COR-L47 (cell line): ENCODE data around the gene SAP25.

Experiments
- DNase-seq: peaks from one replicate; lab custom pipeline; 2025; lab: John Stamatoyannopoulos, UW

The SAP25 gene

DNA sequence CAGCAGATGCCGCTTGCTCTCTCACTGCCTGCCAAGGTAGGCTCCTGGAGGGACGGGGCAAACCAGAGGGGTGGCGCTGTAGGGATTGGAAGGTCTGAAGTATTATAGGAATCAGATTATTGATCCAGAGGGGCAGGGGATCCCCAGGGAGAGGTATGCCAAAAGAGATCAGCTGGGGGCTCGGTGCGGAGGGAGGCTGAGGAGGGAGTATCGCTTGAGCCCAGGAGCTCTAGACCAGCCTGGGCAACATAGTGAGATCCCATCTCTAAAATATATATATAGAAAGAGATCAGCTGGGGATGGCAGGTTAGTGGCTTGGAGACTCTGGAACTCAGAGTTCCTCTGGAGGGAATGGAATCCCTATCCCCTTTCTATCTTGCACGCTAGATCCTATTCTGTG lies 21.5 kb upstream of the SAP25 start:
- DNase-seq = no peak

DNA sequence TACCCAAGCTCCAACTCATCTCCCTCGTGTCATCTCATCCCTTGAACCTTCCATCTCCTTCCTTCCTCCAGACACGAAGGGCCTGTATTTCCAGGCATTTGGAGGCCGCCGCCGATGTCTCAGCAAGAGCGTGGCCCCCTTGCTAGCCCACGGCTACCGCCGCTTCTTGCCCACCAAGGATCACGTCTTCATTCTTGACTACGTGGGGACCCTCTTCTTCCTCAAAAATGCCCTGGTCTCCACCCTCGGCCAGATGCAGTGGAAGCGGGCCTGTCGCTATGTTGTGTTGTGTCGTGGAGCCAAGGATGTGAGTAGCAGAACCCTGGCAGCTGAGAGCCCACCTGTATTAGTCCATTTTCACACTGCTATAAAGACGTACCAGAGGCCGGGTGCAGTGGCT lies 17.9 kb upstream of the SAP25 start:
- DNase-seq = no peak

GRCh38 chr7:100590077-100590737 lies 16.5 kb upstream of the SAP25 start:
- DNase-seq = no peak

DNA sequence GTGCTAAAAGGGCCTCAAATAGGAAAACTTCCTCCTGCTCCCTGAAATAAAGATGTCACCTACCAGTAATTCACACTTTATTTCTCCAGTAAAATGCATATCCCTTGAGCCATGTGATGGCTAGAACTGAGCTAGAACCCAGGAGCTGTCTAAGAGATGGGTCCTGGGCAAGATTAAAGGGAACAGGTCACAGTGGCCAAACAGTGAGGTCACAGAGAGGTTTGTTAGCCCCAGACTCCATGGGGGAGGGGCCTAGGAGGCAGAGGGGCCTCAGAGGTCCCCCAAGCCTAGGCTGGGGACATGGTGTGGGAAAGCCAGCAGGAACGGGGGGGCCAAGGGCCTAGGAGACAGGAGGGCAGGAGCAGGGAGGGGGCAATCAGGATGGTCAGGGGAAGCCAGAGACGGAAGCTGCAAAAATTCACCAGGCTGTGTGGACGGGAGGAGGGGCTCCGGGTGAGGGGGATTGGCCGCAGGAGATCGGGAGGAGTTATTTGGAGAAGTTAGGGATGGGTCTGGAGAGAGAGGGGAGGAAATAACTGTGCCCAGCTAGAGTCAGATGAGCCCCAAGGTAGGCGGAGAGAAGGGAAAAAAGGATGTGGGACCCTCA lies 15.7 kb upstream of the SAP25 start:
- no peak for DNase-seq

DNA sequence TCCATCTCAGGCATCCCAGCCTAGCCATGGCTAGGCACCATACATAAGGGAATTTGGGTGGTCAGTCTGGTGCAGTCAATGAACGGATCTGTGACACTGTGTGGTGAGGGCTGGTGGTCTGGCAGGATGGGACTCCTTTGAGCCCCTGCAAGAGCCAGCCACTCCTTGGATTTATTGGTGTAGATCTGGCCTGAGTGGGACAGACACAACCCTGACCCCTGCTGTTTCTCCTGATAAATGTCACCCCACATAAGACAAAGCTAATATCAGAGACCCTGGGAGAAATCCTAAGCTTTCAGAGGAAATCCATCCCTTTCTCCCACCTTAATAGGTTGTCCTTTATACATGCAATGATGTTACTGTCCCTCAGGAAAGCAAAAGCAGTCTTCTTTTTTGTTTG lies 14.7 kb upstream of the SAP25 start:
- no peak for DNase-seq

- peak; percentile 99 for DNase-seq
Observed at GRCh38 chr7:100586266-100587025, 12.7 kb upstream of the SAP25 start, which contains the start of gene FBXO24. FBXO24 (plus strand) TSS chr7:100586328; CDS start chr7:100586626, 298 bp downstream.

DNA sequence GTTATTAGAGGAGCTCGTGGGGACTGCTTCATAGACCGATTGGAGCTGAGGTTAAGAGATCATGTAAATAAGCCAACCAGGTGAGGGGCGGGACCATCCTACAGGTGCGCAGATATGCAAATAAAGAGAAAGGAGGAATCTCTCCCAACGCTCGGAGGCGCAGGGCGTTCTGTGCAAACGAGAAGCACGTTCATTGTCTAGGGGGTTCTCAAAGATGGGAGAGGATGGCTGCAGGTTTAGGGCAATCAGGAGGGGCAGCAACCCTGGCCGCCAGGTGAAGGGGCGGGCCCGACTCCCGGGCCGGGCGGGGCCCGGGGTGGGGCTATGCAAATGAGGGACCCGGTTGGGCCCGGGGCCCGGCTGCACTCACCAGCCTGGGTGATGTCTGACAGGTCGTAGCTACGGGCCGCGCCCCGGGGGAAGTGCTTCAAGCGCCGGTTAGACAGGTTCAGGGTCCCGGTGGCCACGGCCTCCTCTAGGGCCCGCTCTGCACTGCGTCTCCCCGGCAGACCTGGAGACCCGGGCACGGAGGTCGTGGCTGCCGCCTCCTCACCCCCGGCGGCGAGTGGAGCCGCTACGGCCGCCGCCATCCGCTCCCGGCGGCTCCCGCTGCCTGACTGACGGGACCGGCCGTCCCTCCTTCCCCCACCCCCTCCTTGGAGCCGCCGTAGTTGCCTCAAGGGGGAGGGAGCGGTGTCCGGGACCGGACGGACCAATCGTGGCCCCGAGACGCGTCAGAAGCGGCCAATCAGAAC lies 12.0 kb upstream of the SAP25 start, which contains the start of gene LRCH4:
TSS of gene LRCH4 (minus strand) at position 619 of the 755 bp plus-strand sequence. CDS start at position 590, 29 bp downstream.
- peak; percentile 23 for DNase-seq

DNA sequence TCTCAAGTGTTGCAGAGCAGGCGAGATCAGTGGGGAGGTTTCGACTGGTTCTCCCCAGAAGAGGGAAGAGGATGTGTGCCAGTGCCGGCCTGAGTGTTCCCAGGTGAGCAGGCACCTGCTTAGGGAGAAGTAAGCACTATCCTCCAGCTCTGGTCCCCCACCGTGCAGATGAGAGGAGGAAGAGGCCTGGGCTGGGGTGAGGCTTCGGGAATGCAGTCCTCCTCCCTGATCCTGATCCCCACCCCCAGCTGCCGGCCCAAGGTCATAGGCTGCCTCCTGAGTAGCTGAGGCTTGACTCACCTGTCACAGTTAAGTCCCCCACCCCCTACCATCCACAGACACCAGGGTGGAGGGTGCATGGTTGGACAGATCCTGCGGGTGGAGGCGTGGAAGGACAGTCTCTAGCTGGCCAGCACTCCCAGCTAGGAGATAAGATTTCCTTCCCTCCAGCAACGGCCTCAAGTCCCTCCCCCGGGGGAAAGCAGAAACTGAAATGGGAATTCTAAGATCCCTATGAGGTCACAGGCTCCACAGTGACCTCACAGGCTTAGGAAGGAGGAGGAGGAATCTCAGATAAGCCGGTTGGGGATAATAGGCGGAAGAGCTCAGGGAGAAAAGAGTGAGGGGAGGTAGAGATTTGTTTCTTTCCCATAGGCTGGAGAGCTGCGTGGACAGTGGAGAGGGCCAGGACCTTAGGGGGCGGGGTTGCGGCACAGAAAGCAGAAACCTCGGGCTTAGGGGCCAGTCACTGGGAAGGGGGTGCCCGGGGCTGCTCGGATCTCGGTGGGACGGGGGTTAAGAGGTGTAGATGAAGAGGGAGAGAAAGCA lies 11.2 kb upstream of the SAP25 start:
- no peak for DNase-seq

DNA sequence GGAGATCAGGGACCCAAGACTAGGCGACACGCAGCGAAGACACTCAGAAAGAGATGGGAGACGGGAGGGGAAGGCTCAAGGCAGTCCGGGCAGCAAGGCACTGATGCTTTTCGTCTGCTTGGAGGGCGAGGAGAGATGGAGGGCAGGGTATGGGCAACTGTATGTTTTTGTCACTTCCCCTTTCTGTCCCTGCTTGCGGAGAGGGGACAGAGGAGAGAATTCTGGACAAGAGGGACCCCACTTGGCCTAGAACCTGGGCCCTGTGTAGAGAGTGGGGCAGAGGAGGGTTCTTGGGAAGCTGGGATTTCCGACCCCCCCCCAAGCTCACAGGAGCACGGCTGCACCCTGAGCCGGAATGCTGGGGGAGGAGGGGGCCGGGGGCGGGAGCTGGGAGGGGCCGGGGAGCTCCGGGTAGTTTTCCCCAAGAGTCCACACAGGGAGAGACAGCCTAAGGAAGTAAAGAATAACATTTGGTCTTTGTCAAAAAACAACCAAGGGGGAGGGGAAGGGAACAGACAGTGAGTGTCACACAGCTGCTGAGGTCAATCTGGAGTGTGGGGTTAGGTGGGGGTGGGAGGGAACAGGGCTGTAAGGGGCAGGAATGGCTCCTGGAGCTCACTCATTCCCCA lies 10.5 kb upstream of the SAP25 start:
- no peak for DNase-seq

- no peak for DNase-seq
Observed at GRCh38 chr7:100583132-100584053, 9.7 kb upstream of the SAP25 start.

DNA sequence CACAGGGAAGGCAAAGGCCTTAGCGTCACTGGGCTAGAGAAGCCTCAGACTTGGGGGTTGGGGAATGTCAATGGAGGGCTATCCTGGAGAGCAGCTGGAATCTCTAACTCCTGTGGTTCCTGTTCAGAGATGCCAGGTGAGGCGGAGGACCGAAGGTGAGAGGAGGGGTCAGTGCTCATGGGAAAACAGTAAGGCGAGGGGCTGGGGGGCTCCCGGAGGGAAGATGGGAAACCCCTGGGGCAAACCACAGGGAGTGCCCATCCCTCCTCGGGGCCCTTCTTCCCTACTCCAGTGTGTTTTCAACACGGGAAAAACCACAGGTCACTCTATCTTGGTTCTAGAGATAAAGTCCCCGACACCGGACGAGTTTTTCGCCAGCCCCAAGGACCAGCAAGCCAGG lies 8.9 kb upstream of the SAP25 start:
- no peak for DNase-seq

- no peak for DNase-seq
Observed at GRCh38 chr7:100582041-100582579, 8.4 kb upstream of the SAP25 start.

GRCh38 chr7:100580466-100581283 lies 7.0 kb upstream of the SAP25 start:
- no peak for DNase-seq

- DNase-seq = no peak
Observed at GRCh38 chr7:100578246-100579183, 4.8 kb upstream of the SAP25 start.

DNA sequence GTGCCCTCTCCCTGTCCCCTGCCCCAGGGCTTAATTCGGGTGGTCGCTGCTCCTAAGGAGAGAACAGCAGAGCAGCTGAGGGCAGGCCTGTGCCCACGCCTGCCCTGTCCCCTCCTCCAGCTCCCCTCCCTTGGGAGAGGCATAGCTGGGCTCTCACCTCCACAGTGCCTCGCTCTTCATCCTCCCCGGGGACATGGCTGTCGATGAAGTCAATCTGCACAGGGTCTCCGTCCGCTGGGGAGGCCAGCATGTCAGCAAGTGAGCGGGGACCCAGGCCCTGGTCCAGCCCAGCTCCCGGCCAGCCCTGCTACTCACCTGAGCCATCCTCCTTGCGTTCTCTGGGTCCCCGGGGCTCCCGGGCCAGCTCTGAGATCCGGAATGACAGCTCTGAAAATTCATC lies 3.8 kb upstream of the SAP25 start:
- no peak for DNase-seq

DNA sequence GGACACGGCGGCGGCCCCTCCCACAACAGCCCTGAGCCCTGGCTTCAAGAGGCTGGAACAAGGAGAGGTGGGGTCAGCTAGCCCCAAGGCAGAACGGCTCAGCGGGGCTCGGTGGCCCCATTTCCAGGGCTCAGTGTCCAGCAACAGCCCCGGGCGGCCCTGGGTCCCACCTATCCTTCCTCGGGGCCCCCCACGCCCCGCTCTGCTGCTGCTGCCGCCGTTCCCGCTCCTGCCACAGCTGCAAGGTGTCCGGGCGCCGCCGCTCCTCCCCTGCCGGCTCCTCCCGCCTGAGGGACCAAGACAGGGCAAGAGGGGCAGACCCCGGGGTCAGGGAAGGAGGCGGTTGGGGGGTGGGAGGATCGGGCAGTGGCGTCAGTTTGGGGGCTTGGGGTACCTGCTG lies 3.4 kb upstream of the SAP25 start:
- DNase-seq = no peak

GRCh38 chr7:100576384-100576993 lies 2.8 kb upstream of the SAP25 start:
- DNase-seq = no peak
